T-helper 17 cell (primary cell): ENCODE results near the gene COL6A2. TPM values are rescaled to one million over a fixed set of nuclear protein-coding genes. Genes with fewer than 3 reads are reported as not detected.

Experiments used
- ATAC-seq: fragments of 150-1000 bp; cut with Tn5 transposase; 2 replicates; pipeline ENCODE4 v1.10.0; 2021; ENCODE audit warnings: mild to moderate bottlenecking, moderate library complexity
- DNase-seq, 3 donors: peaks; one replicate each; pipeline versions ENCODE4 v3.0.0 to v3.0.0-alpha.2; 2020 to 2021
- H3K9me3 ChIP-seq: one replicate; pipeline ENCODE4 v1.7.0; 2013; ENCODE audit warnings: low read length, mild to moderate bottlenecking; ENCODE audit not compliant: control insufficient read depth, poor library complexity, severe bottlenecking
- H3K27ac Mint-ChIP-seq: one replicate; pipeline ENCODE4 v1.8.0; 2022; ENCODE audit warnings: mild to moderate bottlenecking, moderate library complexity, mixed read lengths
- H3K27me3 Mint-ChIP-seq: one replicate; pipeline ENCODE4 v1.8.0; 2022; ENCODE audit warnings: mixed read lengths
- H3K36me3 Mint-ChIP-seq: one replicate; pipeline ENCODE4 v1.8.0; 2022; ENCODE audit warnings: low read depth, mixed read lengths
- H3K4me1 Mint-ChIP-seq: one replicate; pipeline ENCODE4 v1.8.0; 2022; ENCODE audit warnings: mild to moderate bottlenecking, mixed read lengths
- H3K4me3 Mint-ChIP-seq: one replicate; pipeline ENCODE4 v1.8.0; 2022; ENCODE audit warnings: mild to moderate bottlenecking, moderate library complexity, mixed read lengths
- total RNA-seq, 4 donors: library from RNA in 2 of 4; stranded (reverse) in 2 of 4; gene quantifications; one replicate each; pipeline ENCODE4 v1.2.3 and lab custom pipeline; 2022 to 2026

COL6A2 gene
- total RNA-seq, 2 donors from 2014 or later, result 15.1 to 19.8 TPM

DNA sequence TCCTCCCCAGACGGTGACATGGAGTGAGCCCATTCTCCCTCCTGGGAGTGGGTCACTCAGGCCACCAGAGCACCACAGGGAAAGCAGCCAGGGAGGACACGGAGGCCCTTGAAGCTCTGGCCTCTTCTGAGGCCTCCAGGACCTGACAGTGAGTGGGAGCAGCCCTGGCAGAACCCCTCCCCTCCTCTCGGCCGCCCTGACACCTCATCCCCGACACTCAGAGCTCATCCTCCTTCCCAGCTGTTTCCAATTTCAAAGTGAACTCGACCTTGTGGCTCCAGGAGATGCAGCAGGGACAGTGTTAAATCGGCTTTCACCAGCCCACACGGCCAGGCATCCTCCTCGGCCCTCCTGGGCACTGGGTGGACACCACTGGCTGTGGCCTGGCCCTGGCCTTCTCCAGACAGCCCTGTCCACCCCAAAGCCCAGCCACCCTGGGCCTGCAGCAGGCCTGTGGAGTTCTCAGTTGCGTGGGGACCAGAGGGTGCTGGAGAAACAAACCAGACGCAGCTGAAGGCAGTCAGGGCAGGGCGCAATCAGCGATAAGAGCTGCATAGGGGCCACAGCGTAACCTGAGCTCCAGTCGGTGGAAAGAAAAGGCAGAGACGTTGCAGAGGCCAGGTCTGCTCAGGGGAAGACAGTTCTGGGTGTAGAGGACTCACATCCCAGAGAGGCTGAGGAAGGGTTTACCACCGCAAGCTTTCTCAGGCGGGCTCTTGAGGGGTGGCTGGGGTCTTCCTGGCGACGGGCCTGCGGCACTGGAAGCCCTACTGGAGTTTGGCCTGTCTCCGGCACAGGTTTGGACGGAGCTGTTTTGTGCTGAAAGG is 30.4 kb downstream of the COL6A2 start:
- no peak overlapping the region for H3K4me3 Mint-ChIP-seq
- H3K36me3 Mint-ChIP-seq, result no peaks in the 10 kb centered on the region
- DNase-seq (peak in 1 of 3 donors; percentile 3), ATAC-seq (no peak)
- no peaks in the 10 kb centered on the region for H3K9me3 ChIP-seq
- H3K27ac Mint-ChIP-seq, result no peak overlapping the region
- H3K27me3 Mint-ChIP-seq, result no peaks in the 10 kb centered on the region
- no peaks in the 10 kb centered on the region for H3K4me1 Mint-ChIP-seq

DNA sequence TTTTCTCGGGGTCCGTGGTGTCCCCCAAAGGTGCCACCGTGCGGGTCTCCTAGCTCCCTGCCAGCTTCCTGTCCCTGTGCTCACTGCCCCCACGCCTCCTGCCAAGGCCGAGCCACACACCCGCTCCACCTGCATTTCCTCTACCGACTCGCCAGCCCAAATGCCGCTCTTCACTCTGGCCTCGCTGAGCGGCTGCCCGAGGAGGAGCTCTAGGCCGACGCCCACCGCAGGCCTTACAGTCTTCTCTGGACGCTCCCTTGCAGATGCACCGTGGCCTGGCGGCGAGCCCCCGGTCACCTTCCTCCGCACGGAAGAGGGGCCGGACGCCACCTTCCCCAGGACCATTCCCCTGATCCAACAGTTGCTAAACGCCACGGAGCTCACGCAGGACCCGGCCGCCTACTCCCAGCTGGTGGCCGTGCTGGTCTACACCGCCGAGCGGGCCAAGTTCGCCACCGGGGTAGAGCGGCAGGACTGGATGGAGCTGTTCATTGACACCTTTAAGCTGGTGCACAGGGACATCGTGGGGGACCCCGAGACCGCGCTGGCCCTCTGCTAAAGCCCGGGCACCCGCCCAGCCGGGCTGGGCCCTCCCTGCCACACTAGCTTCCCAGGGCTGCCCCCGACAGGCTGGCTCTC is 31.1 kb downstream of the COL6A2 start:
- H3K4me1 Mint-ChIP-seq, result no peaks in the 10 kb centered on the region
- ATAC-seq (no peak), DNase-seq (no peak)
- no peaks in the 10 kb centered on the region for H3K27me3 Mint-ChIP-seq
- H3K36me3 Mint-ChIP-seq, result no peaks in the 10 kb centered on the region
- no peak overlapping the region for H3K4me3 Mint-ChIP-seq
- no peak overlapping the region for H3K27ac Mint-ChIP-seq
- H3K9me3 ChIP-seq, result no peaks in the 10 kb centered on the region

DNA sequence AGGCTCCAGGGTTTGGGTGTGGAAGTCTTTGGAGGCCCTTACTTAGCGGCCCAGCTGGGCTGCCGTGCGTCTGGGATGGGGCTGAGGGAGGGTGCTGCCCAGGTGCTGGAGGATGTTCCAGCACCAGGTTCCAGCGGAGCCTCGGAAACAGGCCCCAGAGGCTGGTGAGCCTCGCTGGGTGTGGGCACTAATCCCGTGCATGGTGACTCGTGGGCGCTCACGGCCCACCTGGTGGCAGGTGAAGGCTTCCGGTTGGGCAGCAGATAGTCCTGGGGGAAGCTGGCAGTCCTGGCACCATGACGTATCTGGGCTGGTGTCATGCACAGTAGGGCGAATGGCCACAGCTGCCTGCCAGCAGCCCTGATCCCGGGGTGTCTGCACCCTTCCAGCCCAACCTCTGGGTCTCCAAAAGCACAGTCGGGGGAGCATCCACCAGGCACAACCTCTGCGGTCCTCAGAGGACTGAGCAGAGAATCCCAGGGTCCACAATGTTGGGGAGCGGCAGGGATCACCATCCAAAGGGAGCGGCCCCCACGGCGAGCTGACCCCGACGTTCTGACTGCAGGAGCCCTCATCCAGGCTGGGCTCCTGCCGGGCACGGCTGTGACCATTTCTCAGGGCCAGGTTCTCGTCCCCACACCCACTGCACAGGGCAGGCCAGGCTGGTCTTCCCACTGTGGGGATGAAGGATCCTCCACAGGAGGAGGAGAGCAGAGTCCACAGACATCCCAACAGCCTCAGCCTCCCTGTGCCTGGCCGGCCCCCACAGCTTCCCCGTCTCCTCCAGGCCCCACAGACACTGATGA is 32.1 kb downstream of the COL6A2 start:
- ATAC-seq, result no peak
- Mint-ChIP-seq H3K27ac (no peak overlapping the region), H3K36me3 (no peaks in the 10 kb centered on the region), H3K4me1 (no peaks in the 10 kb centered on the region), H3K4me3 (no peak overlapping the region), H3K27me3 (peaks cover 4% of the 10 kb centered on the region)
- H3K9me3 ChIP-seq, result no peaks in the 10 kb centered on the region
- no peak for DNase-seq

DNA sequence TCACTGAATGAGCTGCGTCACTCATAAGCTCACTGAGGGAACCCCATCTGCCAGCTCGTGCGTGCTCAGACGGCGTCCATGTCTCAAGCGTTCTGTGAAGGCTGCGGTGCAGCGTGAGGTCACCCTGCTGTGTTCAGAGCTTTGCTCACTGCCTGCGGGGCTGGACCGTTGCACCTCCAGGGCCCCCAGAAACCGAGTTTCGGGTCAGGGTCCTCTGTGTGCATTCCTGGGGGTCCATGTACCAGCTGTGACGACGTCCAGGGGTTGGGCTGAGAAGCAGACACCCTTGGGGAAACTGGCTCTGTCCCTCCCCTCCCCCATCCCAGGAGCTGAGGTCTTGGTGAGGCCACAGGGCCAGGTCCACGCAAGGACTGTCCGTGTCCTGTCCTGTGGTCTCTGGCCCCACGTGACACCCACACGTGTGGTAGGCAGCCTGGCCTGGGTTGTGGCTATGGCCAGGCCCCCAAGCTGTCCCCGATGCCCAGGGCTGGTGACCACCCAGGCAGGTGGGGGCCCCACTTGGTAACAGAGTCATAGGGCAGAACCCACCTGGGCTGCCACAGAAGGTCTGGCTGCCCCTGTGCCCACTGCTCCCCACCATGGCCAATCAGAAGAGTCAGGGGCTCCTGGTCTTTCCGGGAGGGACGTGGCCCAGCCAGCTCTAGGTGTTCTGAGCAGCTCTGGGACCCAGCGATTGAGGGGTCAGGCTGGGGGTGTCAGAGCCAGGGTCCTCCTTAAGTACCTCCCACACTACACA is 33.1 kb downstream of the COL6A2 start:
- Mint-ChIP-seq H3K4me1 (no peaks in the 10 kb centered on the region), H3K27me3 (peaks cover 7% of the 10 kb centered on the region), H3K36me3 (no peaks in the 10 kb centered on the region), H3K4me3 (no peak overlapping the region), H3K27ac (no peak overlapping the region)
- no peak for DNase-seq
- no peaks in the 10 kb centered on the region for H3K9me3 ChIP-seq
- no peak for ATAC-seq

DNA sequence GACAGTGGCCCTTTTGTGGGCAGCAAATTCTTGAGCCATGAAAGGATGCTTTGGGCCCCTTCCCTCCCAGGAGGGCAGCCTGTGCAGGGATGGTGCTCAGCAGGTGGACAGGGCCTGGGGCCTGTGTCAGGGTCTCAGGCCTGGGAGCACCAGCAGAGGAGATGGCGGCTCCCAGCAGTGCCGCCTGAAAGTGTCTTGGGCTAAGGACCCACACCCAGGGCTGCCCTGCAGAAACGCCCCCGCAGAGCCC is 33.6 kb downstream of the COL6A2 start:
- Mint-ChIP-seq H3K4me1 (no peaks in the 10 kb centered on the region), H3K27me3 (peaks cover 12% of the 10 kb centered on the region), H3K27ac (no peak overlapping the region), H3K36me3 (no peaks in the 10 kb centered on the region), H3K4me3 (no peak overlapping the region)
- DNase-seq (no peak), ATAC-seq (no peak)
- H3K9me3 ChIP-seq, result no peaks in the 10 kb centered on the region

DNA sequence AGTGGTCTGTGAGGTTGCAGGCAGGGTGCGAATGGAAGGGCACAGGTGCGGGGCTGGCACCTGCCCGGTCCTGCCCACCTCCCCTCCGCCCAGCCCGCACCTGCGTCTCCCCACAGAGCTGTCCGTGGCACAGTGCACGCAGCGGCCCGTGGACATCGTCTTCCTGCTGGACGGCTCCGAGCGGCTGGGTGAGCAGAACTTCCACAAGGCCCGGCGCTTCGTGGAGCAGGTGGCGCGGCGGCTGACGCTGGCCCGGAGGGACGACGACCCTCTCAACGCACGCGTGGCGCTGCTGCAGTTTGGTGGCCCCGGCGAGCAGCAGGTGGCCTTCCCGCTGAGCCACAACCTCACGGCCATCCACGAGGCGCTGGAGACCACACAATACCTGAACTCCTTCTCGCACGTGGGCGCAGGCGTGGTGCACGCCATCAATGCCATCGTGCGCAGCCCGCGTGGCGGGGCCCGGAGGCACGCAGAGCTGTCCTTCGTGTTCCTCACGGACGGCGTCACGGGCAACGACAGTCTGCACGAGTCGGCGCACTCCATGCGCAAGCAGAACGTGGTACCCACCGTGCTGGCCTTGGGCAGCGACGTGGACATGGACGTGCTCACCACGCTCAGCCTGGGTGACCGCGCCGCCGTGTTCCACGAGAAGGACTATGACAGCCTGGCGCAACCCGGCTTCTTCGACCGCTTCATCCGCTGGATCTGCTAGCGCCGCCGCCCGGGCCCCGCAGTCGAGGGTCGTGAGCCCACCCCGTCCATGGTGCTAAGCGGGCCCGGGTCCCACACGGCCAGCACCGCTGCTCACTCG is 34.1 kb downstream of the COL6A2 start:
- H3K27ac Mint-ChIP-seq, result no peak overlapping the region
- no peaks in the 10 kb centered on the region for H3K4me1 Mint-ChIP-seq
- H3K4me3 Mint-ChIP-seq, result no peak overlapping the region
- no peaks in the 10 kb centered on the region for H3K9me3 ChIP-seq
- DNase-seq, result no peak
- H3K27me3 Mint-ChIP-seq, result peaks cover 13% of the 10 kb centered on the region
- no peaks in the 10 kb centered on the region for H3K36me3 Mint-ChIP-seq
- ATAC-seq, result no peak

DNA sequence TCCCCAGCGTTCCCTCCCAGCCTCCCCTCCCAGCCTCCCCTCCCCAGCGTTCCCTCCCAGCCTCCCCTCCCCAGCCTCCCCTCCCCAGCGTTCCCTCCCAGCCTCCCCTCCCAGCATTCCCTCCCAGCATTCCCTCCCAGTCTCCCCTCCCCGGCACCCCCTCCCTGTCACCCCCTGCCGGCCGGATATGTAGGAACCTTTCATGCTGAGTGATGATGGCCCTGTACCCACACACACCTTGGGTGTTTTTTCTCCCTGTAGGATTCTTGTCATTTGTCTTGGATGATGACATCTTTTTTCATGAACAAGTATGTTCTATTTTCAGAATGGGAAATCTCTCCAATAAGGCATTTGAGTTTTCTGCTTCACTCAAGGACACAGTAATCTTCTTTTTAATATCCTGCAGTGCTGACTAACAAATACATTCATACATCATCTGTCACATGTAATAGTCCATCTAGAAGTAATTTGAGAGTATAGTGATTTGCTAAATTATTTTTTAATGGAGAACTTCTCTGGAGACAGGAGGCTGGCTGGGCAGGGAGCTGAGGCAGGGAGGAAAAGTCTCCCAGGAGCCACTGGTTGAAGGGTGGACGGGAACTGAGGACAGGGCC is 38.0 kb downstream of the COL6A2 start:
- ATAC-seq (no peak), DNase-seq (no peak)
- no peaks in the 10 kb centered on the region for H3K9me3 ChIP-seq
- H3K4me3 Mint-ChIP-seq, result no peak overlapping the region
- no peaks in the 10 kb centered on the region for H3K4me1 Mint-ChIP-seq
- no peak overlapping the region for H3K27ac Mint-ChIP-seq
- H3K27me3 Mint-ChIP-seq, result peaks cover 17% of the 10 kb centered on the region
- no peaks in the 10 kb centered on the region for H3K36me3 Mint-ChIP-seq

DNA sequence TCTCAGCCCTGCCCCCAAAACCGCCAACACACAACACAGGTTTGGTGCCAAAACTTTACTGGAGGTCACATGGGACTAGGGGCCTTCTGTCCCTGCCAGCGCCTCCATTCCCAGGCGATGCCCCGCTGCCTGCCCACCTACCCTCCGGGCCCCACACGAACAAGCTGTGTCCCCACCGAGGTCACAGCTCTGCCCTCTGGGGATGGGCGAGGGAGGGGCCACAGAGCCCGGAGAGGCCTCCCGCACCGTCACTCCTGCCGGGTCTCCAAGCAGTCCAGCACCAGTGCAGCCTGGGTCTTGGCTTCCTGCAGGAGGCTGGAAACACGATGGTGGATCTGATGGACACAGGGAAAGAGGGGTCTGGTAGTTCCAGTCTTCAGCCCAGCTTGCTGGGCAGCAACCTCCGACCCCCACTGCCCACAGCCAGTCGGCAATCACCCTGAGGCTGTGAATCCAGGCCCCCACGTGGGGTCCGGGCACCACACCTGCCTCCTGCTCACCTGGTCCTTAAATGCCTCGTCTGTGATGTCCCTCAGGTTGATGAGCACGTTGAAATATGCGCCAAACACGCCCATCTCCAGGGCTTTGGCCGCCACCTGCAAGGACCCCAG is 38.9 kb downstream of the COL6A2 start:
- Mint-ChIP-seq H3K27ac (no peak overlapping the region), H3K4me3 (no peak overlapping the region), H3K36me3 (no peaks in the 10 kb centered on the region), H3K4me1 (no peaks in the 10 kb centered on the region), H3K27me3 (peaks cover 17% of the 10 kb centered on the region)
- DNase-seq, result no peak
- no peak for ATAC-seq
- H3K9me3 ChIP-seq, result no peaks in the 10 kb centered on the region

DNA sequence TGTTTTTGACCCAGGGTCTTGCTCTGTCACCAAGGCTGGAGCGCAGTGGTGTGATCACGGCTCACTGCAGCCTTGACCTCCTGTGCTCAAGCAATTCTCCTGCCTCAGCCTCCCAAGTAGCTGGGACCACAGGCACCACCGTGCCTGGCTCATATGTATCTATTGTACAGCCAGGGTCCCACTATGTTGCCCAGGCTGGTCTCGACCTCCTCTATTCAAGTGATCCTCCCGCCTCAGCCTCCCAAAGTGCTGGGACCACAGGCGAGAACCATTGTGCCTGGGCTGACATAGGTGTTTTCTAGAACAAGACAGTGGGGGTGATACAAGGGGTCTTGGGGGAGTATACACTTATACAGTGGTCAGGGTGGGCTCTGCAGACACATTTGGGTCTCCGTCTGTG is 40.0 kb downstream of the COL6A2 start:
- no peaks in the 10 kb centered on the region for H3K9me3 ChIP-seq
- Mint-ChIP-seq H3K27me3 (peaks cover 17% of the 10 kb centered on the region), H3K4me3 (no peak overlapping the region), H3K27ac (no peak overlapping the region), H3K36me3 (no peaks in the 10 kb centered on the region), H3K4me1 (no peaks in the 10 kb centered on the region)
- ATAC-seq (no peak), DNase-seq (no peak)

DNA sequence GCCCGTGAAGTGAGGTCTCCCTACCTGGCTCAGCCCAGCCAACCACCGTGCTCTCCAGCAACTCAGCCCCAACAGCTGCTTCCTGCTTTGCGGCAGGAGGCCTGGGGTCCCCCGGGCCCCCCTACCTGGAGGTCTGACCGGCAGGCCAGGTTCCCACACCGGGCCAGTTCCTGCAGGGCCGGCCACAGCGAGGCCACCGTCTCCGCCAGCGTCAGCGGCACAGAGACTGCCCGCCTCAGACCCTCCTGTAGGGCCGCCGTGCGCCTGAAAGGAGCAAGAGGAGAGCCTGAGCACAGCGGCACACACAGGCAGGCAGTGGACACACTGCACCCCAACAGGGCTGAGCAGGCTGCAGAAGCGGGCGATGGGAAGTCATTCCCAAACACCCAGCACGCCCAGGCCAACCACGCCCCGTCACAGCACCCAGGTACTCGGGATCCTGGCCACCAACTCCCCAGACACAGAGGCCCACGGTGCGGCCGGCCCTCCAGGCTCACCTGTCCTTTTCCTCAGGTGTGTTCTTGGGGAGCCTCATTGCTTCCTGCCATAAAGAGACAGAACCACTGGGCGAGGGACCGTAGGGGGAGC is 40.6 kb downstream of the COL6A2 start:
- no peak overlapping the region for H3K4me3 Mint-ChIP-seq
- H3K9me3 ChIP-seq, result no peaks in the 10 kb centered on the region
- H3K27ac Mint-ChIP-seq, result no peak overlapping the region
- no peaks in the 10 kb centered on the region for H3K36me3 Mint-ChIP-seq
- ATAC-seq (no peak), DNase-seq (no peak)
- H3K27me3 Mint-ChIP-seq, result peaks cover 17% of the 10 kb centered on the region
- no peaks in the 10 kb centered on the region for H3K4me1 Mint-ChIP-seq

DNA sequence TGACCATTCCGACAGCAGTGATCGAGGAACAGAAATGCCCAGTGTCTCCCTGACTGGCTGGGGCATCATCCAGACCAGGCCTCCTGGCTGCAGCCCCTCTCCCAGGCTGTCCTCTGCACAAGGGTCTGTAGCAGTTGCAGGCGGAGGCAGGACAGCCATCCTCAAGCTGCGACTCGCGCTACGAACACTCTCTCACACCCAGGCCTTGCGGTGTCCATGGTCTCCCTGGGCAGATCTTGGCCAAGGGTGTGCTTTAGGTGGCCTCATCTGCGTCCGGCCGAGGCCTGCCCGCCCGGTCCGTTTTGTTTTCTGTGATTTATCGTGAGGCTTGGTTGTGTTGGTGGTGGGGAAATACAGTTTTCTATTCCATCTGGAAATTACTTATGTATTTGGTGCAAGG is 41.8 kb downstream of the COL6A2 start:
- H3K36me3 Mint-ChIP-seq, result no peaks in the 10 kb centered on the region
- no peak for ATAC-seq
- no peak overlapping the region for H3K27ac Mint-ChIP-seq
- DNase-seq, result no peak
- H3K9me3 ChIP-seq, result no peaks in the 10 kb centered on the region
- H3K27me3 Mint-ChIP-seq, result peaks cover 17% of the 10 kb centered on the region
- no peak overlapping the region for H3K4me3 Mint-ChIP-seq
- peaks cover 6% of the 10 kb centered on the region for H3K4me1 Mint-ChIP-seq
